BLaER1 (cell line): ENCODE data around the gene GSK3B.
"Not testable (repeated sequence)": the region's sequence is repeated elsewhere in the genome, so short reads cannot be mapped to it uniquely, and the experiment has no call there.

Experiments used
- H3K27ac ChIP-seq: shearing (Covaris generic); formaldehyde crosslinking; 2 replicates; pipeline ENCODE4 v1.8.1; 2022
- H3K27me3 ChIP-seq: shearing (Covaris generic); formaldehyde crosslinking; 2 replicates; pipeline ENCODE4 v1.8.1; 2022
- H3K36me3 ChIP-seq: shearing (Covaris generic); formaldehyde crosslinking; 2 replicates; pipeline ENCODE4 v1.8.1; 2022
- H3K4me1 ChIP-seq: shearing (Covaris generic); formaldehyde crosslinking; 2 replicates; pipeline ENCODE4 v1.8.1; 2022
- H3K4me2 ChIP-seq: shearing (Covaris generic); formaldehyde crosslinking; 2 replicates; pipeline ENCODE4 v1.8.1; 2022
- H3K4me3 ChIP-seq: shearing (Covaris generic); formaldehyde crosslinking; 2 replicates; pipeline ENCODE4 v1.8.1; 2022
- H3K9ac ChIP-seq: shearing (Covaris generic); formaldehyde crosslinking; 2 replicates; pipeline ENCODE4 v1.8.1; 2022
- H3K9me3 ChIP-seq: shearing (Covaris generic); formaldehyde crosslinking; 2 replicates; pipeline ENCODE4 v1.8.1; 2022
- H4K20me1 ChIP-seq: shearing (Covaris generic); formaldehyde crosslinking; 2 replicates; pipeline ENCODE4 v1.8.1; 2022
- Cebpa-rat ChIP-seq: shearing (Covaris generic); IDR thresholded peaks from 2 replicates; pipeline ENCODE4 v1.8.1; 2022

GSK3B gene

GRCh38 chr3:120027226-120027625 lies 67.0 kb downstream of the GSK3B start:
- Histone ChIP-seq H3K27me3 (no peaks in the 10 kb centered on the region), H3K4me2 (no peak overlapping the region), H3K4me1 (no peaks in the 10 kb centered on the region), H3K9me3 (peaks cover 10% of the 10 kb centered on the region; the same call in 1 of the 2 replicates), H3K27ac (no peak overlapping the region), H3K4me3 (no peak overlapping the region), H4K20me1 (peaks cover 45% of the 10 kb centered on the region), H3K9ac (no peak overlapping the region), H3K36me3 (no peaks in the 10 kb centered on the region)
- no peak for TF ChIP-seq Cebpa-rat

- H4K20me1 ChIP-seq, result peaks cover 61% of the 10 kb centered on the region
- no peaks in the 10 kb centered on the region for H3K36me3 ChIP-seq
- peaks cover 14% of the 10 kb centered on the region for H3K4me1 ChIP-seq
- no peak overlapping the region for H3K4me3 ChIP-seq
- no peak overlapping the region for H3K9ac ChIP-seq
- peaks cover 10% of the 10 kb centered on the region; the same call in 1 of the 2 replicates for H3K9me3 ChIP-seq
- no peak overlapping the region for H3K4me2 ChIP-seq
- no peak overlapping the region for H3K27ac ChIP-seq
- TF ChIP-seq Cebpa-rat, result no peak
- no peaks in the 10 kb centered on the region for H3K27me3 ChIP-seq
Measured at GRCh38 chr3:120025520-120025919, 68.7 kb downstream of the GSK3B start.

- peaks cover 10% of the 10 kb centered on the region; the same call in 1 of the 2 replicates for H3K9me3 ChIP-seq
- H3K27me3 ChIP-seq, result no peaks in the 10 kb centered on the region
- no peak for TF ChIP-seq Cebpa-rat
- no peak overlapping the region for H3K9ac ChIP-seq
- no peaks in the 10 kb centered on the region for H3K36me3 ChIP-seq
- H3K4me1 ChIP-seq, result peaks cover 17% of the 10 kb centered on the region
- H3K4me3 ChIP-seq, result no peak overlapping the region
- no peak overlapping the region for H3K27ac ChIP-seq
- H3K4me2 ChIP-seq, result no peak overlapping the region
- peaks cover 62% of the 10 kb centered on the region for H4K20me1 ChIP-seq
Measured at GRCh38 chr3:120024103-120024502, 70.1 kb downstream of the GSK3B start.

GRCh38 chr3:120022729-120023128 lies 71.5 kb downstream of the GSK3B start:
- Histone ChIP-seq H3K36me3 (no peaks in the 10 kb centered on the region), H3K27me3 (no peaks in the 10 kb centered on the region), H3K27ac (no peak overlapping the region), H3K4me2 (no peak overlapping the region), H3K9me3 (peaks cover 10% of the 10 kb centered on the region; the same call in 1 of the 2 replicates), H3K9ac (no peak overlapping the region), H3K4me3 (no peak overlapping the region), H4K20me1 (peaks cover 67% of the 10 kb centered on the region), H3K4me1 (peaks cover 17% of the 10 kb centered on the region)
- TF ChIP-seq Cebpa-rat, result no peak

- H3K36me3 ChIP-seq, result no peaks in the 10 kb centered on the region
- peaks cover 79% of the 10 kb centered on the region for H4K20me1 ChIP-seq
- peak overlapping the region; percentile 52; the same call in 1 of the 2 replicates for H3K4me2 ChIP-seq
- H3K9me3 ChIP-seq, result peaks cover 5% of the 10 kb centered on the region; the same call in 1 of the 2 replicates
- H3K27me3 ChIP-seq, result no peaks in the 10 kb centered on the region
- no peak overlapping the region for H3K27ac ChIP-seq
- TF ChIP-seq Cebpa-rat, result no peak
- peaks cover 17% of the 10 kb centered on the region for H3K4me1 ChIP-seq
- no peak overlapping the region for H3K9ac ChIP-seq
- no peak overlapping the region for H3K4me3 ChIP-seq
Measured at GRCh38 chr3:120021523-120021922, 72.7 kb downstream of the GSK3B start.

- TF ChIP-seq Cebpa-rat, result no peak
- Histone ChIP-seq H4K20me1 (peaks cover 99% of the 10 kb centered on the region), H3K27ac (no peak overlapping the region), H3K27me3 (no peaks in the 10 kb centered on the region), H3K36me3 (no peaks in the 10 kb centered on the region), H3K9me3 (no peaks in the 10 kb centered on the region), H3K9ac (no peak overlapping the region), H3K4me3 (no peak overlapping the region), H3K4me2 (no peak overlapping the region), H3K4me1 (peaks cover 17% of the 10 kb centered on the region)
Measured at GRCh38 chr3:120018299-120018698, 75.9 kb downstream of the GSK3B start.

GRCh38 chr3:120017692-120018091 lies 76.6 kb downstream of the GSK3B start:
- Histone ChIP-seq H3K9ac (no peak overlapping the region), H3K27me3 (no peaks in the 10 kb centered on the region), H3K4me2 (no peak overlapping the region), H3K4me3 (no peak overlapping the region), H3K9me3 (no peaks in the 10 kb centered on the region), H3K36me3 (no peaks in the 10 kb centered on the region), H4K20me1 (peaks cover 94% of the 10 kb centered on the region), H3K4me1 (peaks cover 17% of the 10 kb centered on the region), H3K27ac (no peak overlapping the region)
- no peak for TF ChIP-seq Cebpa-rat

GRCh38 chr3:120013481-120013880 lies 80.8 kb downstream of the GSK3B start:
- Histone ChIP-seq H3K4me3 (no peak overlapping the region), H3K27ac (no peak overlapping the region), H3K27me3 (no peaks in the 10 kb centered on the region), H3K9ac (no peak overlapping the region), H4K20me1 (peaks cover 52% of the 10 kb centered on the region), H3K4me2 (no peak overlapping the region), H3K4me1 (no peaks in the 10 kb centered on the region), H3K9me3 (0 out of 2 replicates have a peak, but pooled peaks cover 7% of the 10 kb centered on the region), H3K36me3 (no peaks in the 10 kb centered on the region)
- TF ChIP-seq Cebpa-rat, result no peak

- H3K27ac ChIP-seq, H3K36me3 ChIP-seq, H3K4me2 ChIP-seq, H3K4me1 ChIP-seq, H3K9ac ChIP-seq, H3K27me3 ChIP-seq, H3K4me3 ChIP-seq: not testable (repeated sequence)
- H4K20me1 ChIP-seq, result peaks cover 13% of the 10 kb centered on the region; the same call in 1 of the 2 replicates
- peaks cover 39% of the 10 kb centered on the region for H3K9me3 ChIP-seq
Measured at GRCh38 chr3:120005741-120006140, 88.5 kb downstream of the GSK3B start.

GRCh38 chr3:120004008-120004498 lies 90.2 kb downstream of the GSK3B start:
- H3K4me3 ChIP-seq, H3K36me3 ChIP-seq, H3K4me2 ChIP-seq, H3K27me3 ChIP-seq, H3K27ac ChIP-seq, H3K9ac ChIP-seq, H3K4me1 ChIP-seq: not testable (repeated sequence)
- peaks cover 35% of the 10 kb centered on the region for H3K9me3 ChIP-seq
- peaks cover 13% of the 10 kb centered on the region; the same call in 1 of the 2 replicates for H4K20me1 ChIP-seq

GRCh38 chr3:119998166-119998565 lies 96.1 kb downstream of the GSK3B start:
- Histone ChIP-seq H4K20me1 (no peaks in the 10 kb centered on the region), H3K4me1 (no peaks in the 10 kb centered on the region), H3K9ac (no peak overlapping the region), H3K27ac (no peak overlapping the region), H3K4me3 (no peak overlapping the region), H3K4me2 (no peak overlapping the region), H3K9me3 (no peaks in the 10 kb centered on the region), H3K27me3 (no peaks in the 10 kb centered on the region), H3K36me3 (0 out of 2 replicates have a peak, but pooled peaks cover 10% of the 10 kb centered on the region)
- no peak for TF ChIP-seq Cebpa-rat
